Motor neuron (in vitro differentiated cells): ENCODE measurements around the gene NAT16. TPM values are rescaled to one million over a fixed set of nuclear protein-coding genes. Genes with fewer than 3 reads are reported as not detected.
A peak's percentile ranks its signal among the peaks of the same experiment; 100 is the strongest.

Source experiments
- ATAC-seq, 8 experiments: fragments of 200-7000 bp; cut with Tn5 transposase; replicated peaks in 6 of 8; 2 replicates each; pipeline ENCODE4 v1.8.0; 2021; ENCODE audit warnings: mild to moderate bottlenecking in 8 of 8, moderate library complexity in 8 of 8
- H3K27ac ChIP-seq, 2 donors: fragments of 250-450 bp; sonication (Bioruptor Pico); 2 replicates each; pipeline ENCODE4 v1.9.0; 2021; ENCODE audit warnings: antibody characterized with exemption in 2 of 2, mild to moderate bottlenecking in 2 of 2, moderate library complexity in 1 of 2
- H3K4me1 ChIP-seq, 2 donors: fragments of 250-450 bp; sonication (Bioruptor Pico); replicated peaks in 1 of 2; 2 replicates each; pipeline ENCODE4 v1.6.1; 2021; ENCODE audit warnings: antibody characterized with exemption in 2 of 2, mild to moderate bottlenecking in 2 of 2, moderate library complexity in 1 of 2
- H3K4me3 ChIP-seq, 5 donors: fragments of 250-450 bp; sonication (Bioruptor Pico); 2 replicates each; pipeline ENCODE4 v1.9.0; 2021; ENCODE audit warnings: antibody characterized with exemption in 5 of 5, mild to moderate bottlenecking in 5 of 5, moderate library complexity in 4 of 5
- WGBS, 10 experiments: fragments of 450-650 bp; shearing (Covaris generic); methylation state at CpG; one replicate each; pipeline ENCODE4 v1.0.0; 2022; 5-methylcytosine and 5-hydroxymethylcytosine counted together
- in situ Hi-C, 9 experiments: fragments of 400-800 bp; cut with MboI; loops; one replicate each; pipeline ENCODE4 v1.15.0; 2021; ENCODE audit warnings: low sequenced_read_pairs in 9 of 9, low pct_unique_long_range_greater_than_20kb in 2 of 9; ENCODE audit not compliant: unreplicated experiment in 9 of 9
- total RNA-seq, 8 experiments: library from RNA; unstranded; fragments of 300-600 nt; gene quantifications; 2 replicates each; pipeline versions ENCODE4 v1.2.3 to v1.2.4, GENCODE V29; 2022

NAT16 gene
- total RNA-seq, 8 experiments from 2014 or later = 0.59 to 4.4 (median 1.6) TPM; not detected in 1

GRCh38 chr7:101159696-101160674 lies 20.1 kb downstream of the NAT16 start:
- peak in 5 of 8 experiments; percentile 25 to 52 (median 38) for ATAC-seq

DNA sequence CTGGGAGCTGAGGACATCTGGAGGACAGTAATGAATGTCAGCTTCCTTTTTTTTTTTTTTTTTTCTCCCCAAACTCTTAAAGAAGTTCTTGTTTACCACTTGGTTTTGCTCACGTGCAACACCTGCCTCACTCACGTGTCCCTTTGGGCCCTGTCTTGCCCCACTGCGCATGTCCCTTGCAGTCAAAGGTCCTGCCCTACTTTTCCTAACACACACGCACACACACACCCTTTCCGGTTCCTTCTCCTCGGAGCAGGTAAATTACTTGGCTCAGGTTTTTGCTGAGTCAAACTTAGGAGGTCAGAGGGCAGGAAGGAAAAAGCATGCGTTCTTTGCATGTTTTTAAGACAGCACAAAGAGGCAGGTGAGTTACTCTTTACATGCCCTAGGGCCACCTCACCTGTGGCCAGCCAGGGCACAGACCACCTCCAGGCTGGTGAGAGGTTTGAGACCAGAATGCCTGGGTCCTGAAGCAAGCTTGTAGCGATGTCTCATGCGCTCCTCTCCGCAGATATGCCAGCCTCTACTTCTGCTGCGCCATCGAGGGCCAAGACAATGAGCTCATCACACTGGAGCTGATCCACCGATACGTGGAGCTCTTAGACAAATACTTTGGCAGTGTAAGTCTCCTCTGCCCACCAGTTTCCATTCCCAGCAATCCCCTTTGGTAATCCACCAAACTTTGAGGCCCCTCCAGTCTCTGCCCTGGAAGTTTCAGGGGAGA lies 23.1 kb downstream of the NAT16 start:
- no peak overlapping the region for H3K4me3 ChIP-seq
- in situ Hi-C loops = no loop called here
- peaks cover 14% of the 10 kb centered on the region in 2 donors for H3K4me1 ChIP-seq
- 72 to 100% (median 95%) methylated on average over 1 to 6 of the region's 14 CpGs for WGBS, 10 experiments
- ATAC-seq = no peak
- no peak overlapping the region for H3K27ac ChIP-seq

More at GRCh38 chr7:101159696-101160674, 20.1 kb downstream of the NAT16 start:
- H3K4me1 ChIP-seq = peaks cover 13 to 14% of the 10 kb centered on the region in 2 donors
- WGBS, 10 experiments = 39 to 61% (median 54%) methylated on average over 2 to 4 of the region's 31 CpGs; no CpG with 5 or more reads in 6 of the 10 experiments
- in situ Hi-C loops = no loop called here
- no peak overlapping the region for H3K4me3 ChIP-seq
- H3K27ac ChIP-seq = no peak overlapping the region

GRCh38 chr7:101156277-101156676 lies 23.8 kb downstream of the NAT16 start:
- in situ Hi-C loops = no loop called here
- ATAC-seq = no peak
- WGBS, 10 experiments = 70 to 79% methylated on average over 2 to 4 of the region's 6 CpGs; no CpG with 5 or more reads in 8 of the 10 experiments
- no peak overlapping the region for H3K27ac ChIP-seq
- no peak overlapping the region for H3K4me3 ChIP-seq
- peaks cover 13% of the 10 kb centered on the region in 2 donors for H3K4me1 ChIP-seq

DNA sequence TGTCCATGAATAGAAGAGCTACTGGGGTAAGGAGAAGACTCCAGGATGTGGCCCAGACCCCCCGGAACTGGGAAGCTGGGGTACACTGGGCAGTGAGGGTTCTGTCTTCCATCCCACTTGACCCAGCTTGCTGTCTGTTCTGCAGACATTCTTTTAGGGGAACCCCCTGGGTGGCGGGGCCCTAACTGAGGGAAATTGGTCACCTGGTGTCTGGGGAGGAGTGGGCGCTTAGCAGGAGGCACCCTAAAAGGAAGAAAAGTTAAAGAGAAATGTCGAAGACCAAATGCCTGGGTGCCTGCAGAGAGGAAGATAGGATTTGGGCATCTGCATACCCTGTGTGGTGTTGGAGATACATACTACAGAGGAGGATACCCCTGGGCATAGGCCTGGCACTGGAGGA lies 24.8 kb downstream of the NAT16 start:
- in situ Hi-C loops = no loop called here
- Histone ChIP-seq H3K4me1 (peaks cover 13% of the 10 kb centered on the region in 2 donors), H3K4me3 (peak overlapping the region; percentile 50 to 80 (median 71)), H3K27ac (no peak overlapping the region)
- no peak for ATAC-seq
- 20 to 67% (median 40%) methylated on average over 1 to 3 of the region's 4 CpGs; no CpG with 5 or more reads in 4 of the 10 experiments for WGBS, 10 experiments

DNA sequence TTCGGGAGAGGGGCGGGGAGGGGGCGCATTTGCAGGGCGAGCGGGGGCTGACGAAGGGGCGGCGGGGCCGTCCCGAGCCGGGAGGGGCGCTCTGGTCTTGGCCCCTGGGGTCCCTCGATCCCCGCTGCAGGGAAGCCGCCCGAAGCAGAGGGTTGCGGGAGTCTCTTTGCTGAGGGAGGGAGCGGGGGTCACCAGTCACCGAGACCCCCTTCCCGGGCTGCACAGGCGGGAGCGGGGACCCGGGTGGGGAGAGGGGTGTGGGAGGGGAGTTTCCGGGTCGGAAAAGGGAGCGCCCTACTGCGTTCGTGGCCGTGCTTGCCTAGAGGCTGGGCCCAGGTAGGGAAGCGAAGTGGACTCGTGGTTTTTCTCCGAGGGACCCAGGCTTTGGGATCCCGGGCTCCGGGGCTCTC lies 25.4 kb downstream of the NAT16 start:
- WGBS, 10 experiments = 0% methylated on average over 2 of the region's 34 CpGs; no CpG with 5 or more reads in 9 of the 10 experiments
- Histone ChIP-seq H3K4me1 (peaks cover 16 to 18% of the 10 kb centered on the region in 2 donors), H3K27ac (peak overlapping the region; percentile 60 to 68), H3K4me3 (peak overlapping the region; percentile 50 to 80 (median 71))
- ATAC-seq = peak; percentile 25 to 51 (median 42)
- in situ Hi-C loops = no loop called here

DNA sequence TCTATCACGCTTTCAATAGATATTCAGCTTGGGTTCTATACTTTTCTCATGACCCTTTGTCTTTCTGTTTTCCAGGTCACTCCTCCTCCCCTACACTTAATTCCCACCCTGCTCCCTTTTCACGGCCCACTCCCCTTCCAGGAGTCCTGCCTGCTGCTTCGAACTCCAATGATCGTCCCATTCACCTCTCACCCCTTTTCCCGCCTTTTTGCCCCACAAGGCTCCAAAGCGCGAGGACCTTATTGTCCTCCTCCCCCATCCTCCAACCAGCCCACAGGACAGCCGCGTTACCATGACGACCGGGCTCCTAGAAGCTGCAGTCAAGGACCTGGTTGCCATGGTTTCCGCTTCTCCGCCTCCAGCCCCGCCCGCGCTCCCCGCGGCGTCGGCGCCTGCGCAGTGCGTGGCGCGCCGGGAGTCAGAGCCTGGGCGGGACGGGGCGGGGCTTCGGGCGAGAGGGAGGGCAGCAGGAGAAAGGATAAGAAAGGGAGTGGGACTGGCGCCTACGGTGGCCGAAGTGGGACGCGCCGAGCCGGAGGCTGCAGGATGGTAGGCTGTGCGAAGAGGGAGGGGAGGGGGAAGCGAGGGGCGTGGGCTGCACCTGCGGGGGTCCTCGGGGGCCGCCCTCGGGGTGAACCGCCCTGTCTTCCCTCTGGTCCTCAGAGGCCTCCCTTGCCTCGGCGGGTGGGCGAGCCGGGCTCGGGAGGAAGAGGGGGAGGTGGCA lies 26.0 kb downstream of the NAT16 start, which contains the start of gene AP1S1:
Gene AP1S1, plus strand, starts transcription at position 508 of the 724 bp plus-strand sequence. Its CDS starts 39 bp downstream, at position 547.
- ATAC-seq = peak; percentile 92 to 99 (median 94)
- Histone ChIP-seq H3K4me3 (peak within 1 kb of the TSS; percentile 50 to 80 (median 71)), H3K27ac (peak within 1 kb of the TSS; percentile 60 to 68), H3K4me1 (peaks cover 19 to 21% of the 10 kb centered on the region in 2 donors)
- WGBS, 10 experiments = 0 to 53% (median 8%) methylated on average over 1 to 13 of the region's 51 CpGs; no CpG with 5 or more reads in 3 of the 10 experiments
- in situ Hi-C loops = no loop called here

DNA sequence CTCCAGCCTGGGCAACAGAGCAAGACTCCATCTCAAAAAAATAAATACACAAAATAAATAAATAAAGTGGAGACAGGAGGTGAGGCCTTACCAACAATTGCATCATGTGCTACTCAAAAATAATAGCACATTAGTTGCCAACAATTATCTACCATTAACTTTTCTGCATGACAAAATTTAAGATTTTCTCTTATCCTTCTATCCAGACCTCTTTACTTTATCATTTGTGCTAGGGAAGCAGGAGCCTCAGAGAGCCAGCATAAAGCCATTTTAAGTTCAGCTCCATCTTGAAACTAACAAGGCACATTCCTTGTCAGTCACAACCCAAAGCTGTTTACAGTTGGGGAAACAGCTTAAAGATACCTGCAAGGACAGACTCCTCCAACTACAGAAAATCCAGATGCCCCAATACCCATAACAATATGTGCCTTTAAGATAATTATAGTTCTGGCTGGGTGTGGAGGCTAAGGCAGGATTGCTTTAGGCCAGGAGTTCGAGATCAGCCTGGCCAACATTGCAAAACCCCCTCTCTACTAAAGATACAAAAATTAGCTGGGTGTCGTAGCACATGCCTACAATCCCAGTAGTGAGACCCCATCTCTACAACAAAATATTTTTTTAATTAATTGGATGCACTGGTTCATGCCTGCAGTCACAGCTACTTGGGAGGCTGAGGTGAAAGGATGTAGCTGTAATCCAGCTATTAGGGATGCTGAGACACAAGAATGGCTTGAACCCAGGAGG lies 28.0 kb downstream of the NAT16 start:
- H3K27ac ChIP-seq = no peak overlapping the region
- ATAC-seq = no peak
- WGBS, 10 experiments = 0 to 100% (median 64%) methylated on average over 1 to 2 of the region's 2 CpGs; no CpG with 5 or more reads in 6 of the 10 experiments
- in situ Hi-C loops = no loop called here
- H3K4me3 ChIP-seq = no peak overlapping the region
- peaks cover 19 to 21% of the 10 kb centered on the region in 2 donors for H3K4me1 ChIP-seq

DNA sequence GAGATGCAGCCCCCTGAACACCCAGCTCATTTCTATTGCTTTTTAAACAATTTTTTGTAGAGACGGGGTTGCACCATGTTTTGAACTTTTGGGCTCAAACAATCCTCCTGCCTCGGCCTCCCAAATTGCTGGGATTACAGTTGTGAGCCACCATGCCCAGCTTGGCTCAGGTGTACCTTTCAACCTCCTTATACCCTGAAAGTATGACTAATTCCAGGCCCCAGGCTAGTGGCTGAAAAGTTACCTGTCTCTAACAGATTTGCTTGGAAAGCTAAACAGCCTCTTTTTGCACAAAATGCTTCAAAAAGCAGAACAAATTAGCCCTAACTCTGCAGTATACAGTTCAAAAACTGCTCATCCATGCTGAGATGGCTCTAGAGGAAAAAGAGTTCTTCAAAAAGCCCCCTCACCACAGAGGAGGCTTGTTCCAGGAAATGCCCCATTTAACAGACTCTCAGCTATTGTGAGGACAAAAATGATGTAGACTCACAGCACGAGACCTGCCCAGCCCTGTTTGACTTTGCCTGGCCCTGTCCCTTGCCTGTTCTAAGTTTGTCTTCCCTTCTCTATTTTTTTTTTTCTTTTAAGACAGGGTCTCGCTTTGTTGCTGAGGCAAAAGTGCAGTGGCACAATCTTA lies 39.2 kb downstream of the NAT16 start:
- in situ Hi-C loops = loop anchor here in 2 of 9 experiments (25.0 kb wide), 1 partner anchor 146 kb away; no protein-coding TSS in a partner anchor
- no peak overlapping the region for H3K27ac ChIP-seq
- 69 to 100% (median 94%) methylated on average over 1 to 4 of the region's 4 CpGs for WGBS, 10 experiments

GRCh38 chr7:101140339-101140699 lies 39.8 kb downstream of the NAT16 start:
- Histone ChIP-seq H3K4me3 (no peak overlapping the region), H3K27ac (no peak overlapping the region), H3K4me1 (peaks cover 6 to 9% of the 10 kb centered on the region in 2 donors)
- WGBS, 10 experiments = 0 to 80% (median 35%) methylated on average over 1 to 3 of the region's 3 CpGs
- ATAC-seq = no peak
- in situ Hi-C loops = loop anchor here in 2 of 9 experiments (25.0 kb wide), 1 partner anchor 147 kb away; no protein-coding TSS in a partner anchor

More for the DNA sequence above, 39.2 kb downstream of the NAT16 start:
- no peak for ATAC-seq
- no peak overlapping the region for H3K4me3 ChIP-seq
- H3K4me1 ChIP-seq = peaks cover 6 to 9% of the 10 kb centered on the region in 2 donors

DNA sequence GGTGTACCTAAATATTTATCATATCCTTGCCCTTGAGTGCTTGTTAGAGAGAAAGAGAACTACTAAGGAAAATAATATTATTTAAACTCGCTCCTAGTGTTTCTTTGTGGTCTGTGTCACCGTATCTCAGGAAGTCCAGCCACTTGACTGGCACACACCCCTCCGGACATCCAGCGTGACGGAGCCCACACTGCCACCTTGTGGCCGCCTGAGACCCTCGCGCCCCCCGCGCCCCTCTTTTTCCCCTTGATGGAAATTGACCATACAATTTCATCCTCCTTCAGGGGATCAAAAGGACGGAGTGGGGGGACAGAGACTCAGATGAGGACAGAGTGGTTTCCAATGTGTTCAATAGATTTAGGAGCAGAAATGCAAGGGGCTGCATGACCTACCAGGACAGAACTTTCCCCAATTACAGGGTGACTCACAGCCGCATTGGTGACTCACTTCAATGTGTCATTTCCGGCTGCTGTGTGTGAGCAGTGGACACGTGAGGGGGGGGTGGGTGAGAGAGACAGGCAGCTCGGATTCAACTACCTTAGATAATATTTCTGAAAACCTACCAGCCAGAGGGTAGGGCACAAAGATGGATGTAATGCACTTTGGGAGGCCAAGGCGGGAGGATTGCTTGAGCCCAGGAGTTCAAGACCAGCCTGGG lies 41.8 kb downstream of the NAT16 start:
- Histone ChIP-seq H3K4me1 (peaks cover 16 to 18% of the 10 kb centered on the region in 2 donors), H3K4me3 (peak overlapping the region; percentile 17 to 29 (median 24)), H3K27ac (peak overlapping the region; percentile 70 to 80)
- in situ Hi-C loops = loop anchor here in 2 of 9 experiments (25.0 kb wide), 1 partner anchor 149 kb away; no protein-coding TSS in a partner anchor
- ATAC-seq = peak; percentile 82 to 98 (median 97)
- WGBS, 10 experiments = 0 to 50% (median 29%) methylated on average over 1 to 5 of the region's 16 CpGs; no CpG with 5 or more reads in 4 of the 10 experiments
